Natural killer cell (primary cell): ENCODE data around the gene FAM171A1. TPM values are rescaled to one million over a fixed set of nuclear protein-coding genes. Genes with fewer than 3 reads are reported as not detected.

ENCODE experiments used
- ATAC-seq, 3 donors: fragments of 150-1000 bp in 2 of 3; fragments of 200-7000 bp in 1 of 3; cut with Tn5 transposase; 1 replicate in 1 of 3; 2 replicates in 2 of 3; pipeline ENCODE4 v1.10.0; 2021; ENCODE audit warnings: mild to moderate bottlenecking in 2 of 3, moderate library complexity in 2 of 3
- DNase-seq, 2 donors: peaks; one replicate each; pipeline versions ENCODE4 v3.0.0 to v3.0.0-alpha.2; 2013 to 2021; ENCODE audit warnings: mixed read lengths in 1 of 2
- H3K27ac ChIP-seq: one replicate; pipeline ENCODE4 v1.5.1; 2013; ENCODE audit warnings: mild to moderate bottlenecking, low read length
- H3K27me3 ChIP-seq: one replicate; pipeline ENCODE4 v1.6.1; 2013; ENCODE audit warnings: low read length; ENCODE audit not compliant: control insufficient read depth, insufficient read depth
- H3K36me3 ChIP-seq: one replicate; pipeline ENCODE4 v1.6.1; 2013; ENCODE audit warnings: low read length; ENCODE audit not compliant: control insufficient read depth, insufficient read depth
- H3K4me1 ChIP-seq: one replicate; pipeline ENCODE4 v1.6.1; 2013; ENCODE audit warnings: low read length; ENCODE audit not compliant: control insufficient read depth, insufficient read depth
- H3K4me3 ChIP-seq: one replicate; pipeline ENCODE4 v1.5.1; 2013; ENCODE audit warnings: low read length
- H3K9me3 ChIP-seq: one replicate; pipeline ENCODE4 v1.6.1; 2013; ENCODE audit warnings: low read length; ENCODE audit not compliant: control insufficient read depth, insufficient read depth
- H3K27ac Mint-ChIP-seq, 2 donors: one replicate each; pipeline ENCODE4 v1.8.0; 2022; ENCODE audit warnings: mild to moderate bottlenecking in 2 of 2, mixed read lengths in 2 of 2, moderate library complexity in 1 of 2
- H3K27me3 Mint-ChIP-seq, 2 donors: one replicate each; pipeline ENCODE4 v1.8.0; 2022; ENCODE audit warnings: low read depth in 2 of 2, mixed read lengths in 2 of 2
- H3K36me3 Mint-ChIP-seq: one replicate; pipeline ENCODE4 v1.8.0; 2022; ENCODE audit warnings: mixed read lengths
- H3K4me1 Mint-ChIP-seq, 2 donors: one replicate each; pipeline ENCODE4 v1.8.0; 2022; ENCODE audit warnings: mixed read lengths in 2 of 2
- H3K4me3 Mint-ChIP-seq: one replicate; pipeline ENCODE4 v1.8.0; 2022; ENCODE audit warnings: mild to moderate bottlenecking, moderate library complexity, mixed read lengths
- H3K9me3 Mint-ChIP-seq, 2 donors: one replicate each; pipeline ENCODE4 v1.8.0; 2022; ENCODE audit warnings: mixed read lengths in 2 of 2
- WGBS: methylation state at CpG from one replicate; pipeline ENCODE4 v1.1.7; 2013; ENCODE audit warnings: missing lambda C conversion rate; ENCODE audit not compliant: insufficient coverage; 5-methylcytosine and 5-hydroxymethylcytosine counted together
- intact Hi-C: fragments of 100-400 bp; cut with micrococcal nuclease; formaldehyde crosslinking; loops from one replicate; pipeline ENCODE4 v1.14.2; 2022
- total RNA-seq, 4 donors: library from RNA; stranded (reverse); fragments of 120-200 nt in 1 of 4; gene quantifications; one replicate each; pipeline versions ENCODE4 v1.2.3 to v1.2.4, GENCODE V29; 2013 to 2022
- TF ChIP-seq, protein P1 (sequence below): fragments of 200-600 bp; IDR thresholded peaks from one replicate; pipeline ENCODE4 v1.8.0; 2022; ENCODE audit warnings: antibody characterized with exemption

The FAM171A1 gene
- total RNA-seq, 3 donors from 2014 or later (not counting 1 experiment from before 2014, with no cell fraction given), result 0.99 to 2.3 (median 1.6) TPM

DNA sequence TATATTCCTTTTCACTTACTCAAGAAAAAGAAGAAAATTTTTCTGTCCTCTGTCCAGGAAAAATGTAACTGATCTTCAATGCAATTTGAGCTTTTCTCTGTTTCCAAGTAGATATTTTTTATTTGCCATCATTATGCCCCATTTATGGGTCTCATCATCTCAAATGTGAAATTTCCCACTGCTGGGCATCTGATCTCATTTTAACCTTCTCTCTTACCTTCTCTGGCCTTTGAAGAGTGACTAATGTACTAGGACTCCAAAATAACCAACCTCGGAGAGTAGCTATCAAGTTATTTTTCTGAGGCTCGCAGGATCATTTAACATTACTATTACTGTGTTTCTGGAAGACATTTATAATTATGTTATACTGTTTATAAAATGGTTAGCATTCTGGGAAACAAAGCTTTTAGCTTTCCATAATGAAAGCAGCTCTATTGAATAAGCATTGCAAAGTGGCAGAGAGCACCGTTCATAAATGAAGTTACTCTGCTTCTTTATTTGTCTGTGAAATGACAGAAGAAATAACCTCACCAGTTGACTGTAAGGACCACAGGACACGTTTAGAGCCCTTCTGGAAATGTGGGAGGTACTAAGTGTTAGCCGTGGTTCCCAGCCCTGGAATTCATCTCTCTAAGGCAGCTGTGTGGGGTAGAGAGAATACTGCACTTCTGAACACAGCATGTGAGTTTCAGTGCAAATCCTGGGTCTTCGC is 169.3 kb downstream of the FAM171A1 start:
- 93% methylated on average over 6 of the region's 6 CpGs for WGBS

DNA sequence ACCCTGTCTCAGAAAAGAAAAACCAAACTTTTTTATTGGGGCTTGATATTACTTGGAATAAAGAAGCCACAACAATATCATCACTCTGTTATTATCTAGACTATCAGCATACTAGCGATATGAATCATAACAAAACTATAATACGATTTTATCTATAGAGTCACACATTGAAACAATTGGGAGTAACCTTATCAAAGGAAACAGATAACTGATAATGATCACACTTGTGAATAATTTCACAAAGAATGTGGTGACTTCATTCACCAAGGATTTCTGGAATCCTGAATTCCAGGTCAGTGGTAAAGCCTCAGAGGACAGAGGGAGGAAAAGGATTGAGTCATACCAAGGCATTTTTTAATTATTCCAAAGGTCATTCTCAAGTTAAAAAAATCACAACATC is 170.5 kb downstream of the FAM171A1 start:
- no peaks in the 10 kb centered on the region for H3K27me3 ChIP-seq
- TF ChIP-seq, protein P1, sequence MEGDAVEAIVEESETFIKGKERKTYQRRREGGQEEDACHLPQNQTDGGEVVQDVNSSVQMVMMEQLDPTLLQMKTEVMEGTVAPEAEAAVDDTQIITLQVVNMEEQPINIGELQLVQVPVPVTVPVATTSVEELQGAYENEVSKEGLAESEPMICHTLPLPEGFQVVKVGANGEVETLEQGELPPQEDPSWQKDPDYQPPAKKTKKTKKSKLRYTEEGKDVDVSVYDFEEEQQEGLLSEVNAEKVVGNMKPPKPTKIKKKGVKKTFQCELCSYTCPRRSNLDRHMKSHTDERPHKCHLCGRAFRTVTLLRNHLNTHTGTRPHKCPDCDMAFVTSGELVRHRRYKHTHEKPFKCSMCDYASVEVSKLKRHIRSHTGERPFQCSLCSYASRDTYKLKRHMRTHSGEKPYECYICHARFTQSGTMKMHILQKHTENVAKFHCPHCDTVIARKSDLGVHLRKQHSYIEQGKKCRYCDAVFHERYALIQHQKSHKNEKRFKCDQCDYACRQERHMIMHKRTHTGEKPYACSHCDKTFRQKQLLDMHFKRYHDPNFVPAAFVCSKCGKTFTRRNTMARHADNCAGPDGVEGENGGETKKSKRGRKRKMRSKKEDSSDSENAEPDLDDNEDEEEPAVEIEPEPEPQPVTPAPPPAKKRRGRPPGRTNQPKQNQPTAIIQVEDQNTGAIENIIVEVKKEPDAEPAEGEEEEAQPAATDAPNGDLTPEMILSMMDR, result no peak
- 61% methylated on average over 2 of the region's 2 CpGs for WGBS
- H3K9me3 Mint-ChIP-seq, result no peaks in the 10 kb centered on the region
- H3K4me3 Mint-ChIP-seq, result no peak overlapping the region
- intact Hi-C loops, result no loop called here
- H3K36me3 ChIP-seq, result no peaks in the 10 kb centered on the region
- H3K36me3 Mint-ChIP-seq, result no peaks in the 10 kb centered on the region
- H3K27ac Mint-ChIP-seq, result no peak overlapping the region
- H3K4me1 Mint-ChIP-seq, result peaks cover 4 to 5% of the 10 kb centered on the region in 2 donors
- H3K9me3 ChIP-seq, result no peaks in the 10 kb centered on the region
- H3K27me3 Mint-ChIP-seq, result peaks cover 0 to 3% of the 10 kb centered on the region in 2 donors
- ATAC-seq (no peak), DNase-seq (no peak)
- no peak overlapping the region for H3K4me3 ChIP-seq
- no peak overlapping the region for H3K27ac ChIP-seq
- peaks cover 3% of the 10 kb centered on the region for H3K4me1 ChIP-seq

More for the DNA sequence above, 169.3 kb downstream of the FAM171A1 start:
- no peak for DNase-seq
- TF ChIP-seq, protein P1, result no peak
- Histone ChIP-seq H3K27ac (no peak overlapping the region), H3K4me1 (no peaks in the 10 kb centered on the region), H3K9me3 (no peaks in the 10 kb centered on the region), H3K36me3 (no peaks in the 10 kb centered on the region), H3K27me3 (no peaks in the 10 kb centered on the region), H3K4me3 (no peak overlapping the region)
- Mint-ChIP-seq H3K27ac (no peak overlapping the region), H3K4me3 (no peak overlapping the region), H3K36me3 (no peaks in the 10 kb centered on the region), H3K4me1 (peaks cover 4 to 5% of the 10 kb centered on the region in 2 donors), H3K9me3 (no peaks in the 10 kb centered on the region), H3K27me3 (no peaks in the 10 kb centered on the region)
- no peak for ATAC-seq
- intact Hi-C loops, result no loop called here

DNA sequence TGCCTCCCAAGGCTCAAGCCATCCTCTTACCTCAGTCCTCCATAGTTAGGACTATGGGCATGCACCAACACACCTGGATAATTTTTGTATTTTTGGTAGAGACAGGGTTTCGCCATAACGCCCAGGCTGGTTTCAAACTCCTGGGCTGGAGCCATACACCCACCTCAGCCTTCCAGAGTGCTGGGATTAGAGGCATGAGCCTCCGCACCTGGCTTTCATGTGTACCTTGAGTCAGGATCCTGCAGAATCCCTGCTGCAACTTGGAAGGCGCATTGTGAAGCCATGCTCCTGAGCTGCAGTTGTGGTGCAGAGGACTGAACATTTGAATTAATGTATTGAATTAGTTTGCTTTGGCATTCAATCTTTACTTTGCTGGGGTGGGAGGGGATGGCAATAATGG is 173.2 kb downstream of the FAM171A1 start:
- TF ChIP-seq, protein P1, result no peak
- no peak overlapping the region for H3K27ac ChIP-seq
- no peaks in the 10 kb centered on the region for H3K36me3 ChIP-seq
- no peak for ATAC-seq
- Mint-ChIP-seq H3K27ac (no peak overlapping the region), H3K4me1 (peaks cover 0 to 5% of the 10 kb centered on the region in 2 donors), H3K27me3 (peaks cover 0 to 3% of the 10 kb centered on the region in 2 donors), H3K36me3 (no peaks in the 10 kb centered on the region), H3K4me3 (no peak overlapping the region), H3K9me3 (no peaks in the 10 kb centered on the region)
- H3K4me3 ChIP-seq, result no peak overlapping the region
- H3K9me3 ChIP-seq, result no peaks in the 10 kb centered on the region
- intact Hi-C loops, result no loop called here
- no peak for DNase-seq
- no peaks in the 10 kb centered on the region for H3K27me3 ChIP-seq
- peaks cover 3% of the 10 kb centered on the region for H3K4me1 ChIP-seq
- 80% methylated on average over 4 of the region's 4 CpGs for WGBS

DNA sequence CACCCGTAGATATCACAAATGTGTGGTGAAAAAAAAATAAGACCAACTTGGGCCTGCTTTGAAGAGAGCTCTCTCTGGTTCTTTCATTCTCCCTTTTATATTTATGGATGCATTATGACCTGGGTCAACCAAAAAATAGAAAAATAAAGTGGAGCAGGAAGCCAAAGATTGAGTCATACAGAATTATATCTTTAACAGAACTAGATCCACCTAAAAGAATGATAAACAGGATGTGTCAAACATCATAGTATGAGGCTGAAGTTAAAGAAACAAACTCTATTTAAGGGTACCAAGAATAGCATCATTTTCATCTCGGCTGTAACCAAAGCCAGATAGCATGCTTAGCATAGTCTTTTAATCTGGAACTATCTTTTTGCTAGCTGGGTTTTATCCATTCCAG is 173.8 kb downstream of the FAM171A1 start:
- peaks cover 3% of the 10 kb centered on the region for H3K4me1 ChIP-seq
- H3K9me3 Mint-ChIP-seq, result no peaks in the 10 kb centered on the region
- no peaks in the 10 kb centered on the region for H3K27me3 ChIP-seq
- H3K27ac ChIP-seq, result no peak overlapping the region
- no peak overlapping the region for H3K4me3 ChIP-seq
- H3K36me3 ChIP-seq, result no peaks in the 10 kb centered on the region
- ATAC-seq (no peak), DNase-seq (no peak)
- H3K4me1 Mint-ChIP-seq, result peaks cover 0 to 5% of the 10 kb centered on the region in 2 donors
- no peak overlapping the region for H3K27ac Mint-ChIP-seq
- TF ChIP-seq, protein P1, result no peak
- peaks cover 0 to 3% of the 10 kb centered on the region in 2 donors for H3K27me3 Mint-ChIP-seq
- H3K36me3 Mint-ChIP-seq, result no peaks in the 10 kb centered on the region
- peak overlapping the region; percentile 17 for H3K4me3 Mint-ChIP-seq
- H3K9me3 ChIP-seq, result no peaks in the 10 kb centered on the region
- WGBS, result 91% methylated on average over 2 of the region's 2 CpGs
- intact Hi-C loops, result no loop called here
